H1 (cell line): ENCODE measurements around the gene CHMP1B. TPM values are rescaled to one million over a fixed set of nuclear protein-coding genes. Genes with fewer than 3 reads are reported as not detected.

Experiments used
- CTCF ChIA-PET: fragments of 300-600 bp; sonication (Branson Sonifier 250); formaldehyde crosslinking; loops from one replicate; lab custom pipeline; 2021; ENCODE audit not compliant: partially characterized antibody; lab: Charles Lee
- POLR2A ChIA-PET: fragments of 300-600 bp; sonication (Branson Sonifier 250); formaldehyde crosslinking; loops from one replicate; lab custom pipeline; 2021; ENCODE audit warnings: inconsistent platforms; ENCODE audit not compliant: partially characterized antibody; lab: Charles Lee
- DNase-seq, 2 experiments: peaks; one replicate each; pipeline versions ENCODE4 v3.0.0 to v3.0.0-alpha.2; 2010 to 2022; ENCODE audit warnings: low spot score in 2 of 2, low read depth in 1 of 2, mixed read lengths in 1 of 2
- FAIRE-seq: peaks from 2 replicates; lab custom pipeline; 2011; peaks lifted over from hg19 to GRCh38; lab: Jason Lieb, UNC
- H2AFZ ChIP-seq: 2 replicates; pipeline ENCODE4 v1.8.1; 2012; ENCODE audit warnings: low read length, inconsistent platforms
- H2AK5ac ChIP-seq: 2 replicates; pipeline ENCODE4 v1.6.1; 2013; ENCODE audit warnings: low read depth, low read length
- H2BK120ac ChIP-seq: replicated peaks from 2 replicates; pipeline ENCODE3; 2013; ENCODE audit warnings: low read depth, low read length, inconsistent platforms
- H2BK12ac ChIP-seq: 2 replicates; pipeline ENCODE4 v1.6.1; 2013; ENCODE audit warnings: low read depth, low read length
- H2BK15ac ChIP-seq: 2 replicates; pipeline ENCODE4 v1.6.1; 2013; ENCODE audit warnings: low read length
- H2BK20ac ChIP-seq: 2 replicates; pipeline ENCODE4 v1.6.1; 2013; ENCODE audit warnings: low read length
- H2BK5ac ChIP-seq: 2 replicates; pipeline ENCODE4 v1.6.1; 2013; ENCODE audit warnings: low read depth, low read length
- H3K14ac ChIP-seq: 2 replicates; pipeline ENCODE4 v1.6.1; 2013; ENCODE audit warnings: inconsistent platforms; ENCODE audit not compliant: insufficient read length
- H3K18ac ChIP-seq: 2 replicates; pipeline ENCODE4 v1.6.1; 2013; ENCODE audit warnings: low read length; ENCODE audit errors: extremely low read depth
- H3K23ac ChIP-seq: 2 replicates; pipeline ENCODE4 v1.6.1; 2013; ENCODE audit warnings: inconsistent platforms; ENCODE audit not compliant: insufficient read length
- H3K23me2 ChIP-seq: 2 replicates; pipeline ENCODE4 v1.6.1; 2013; ENCODE audit warnings: low read depth, low read length
- H3K27ac ChIP-seq: 2 replicates; pipeline ENCODE4 v1.6.1; 2011; ENCODE audit warnings: low read depth, low read length, inconsistent platforms
- H3K27me3 ChIP-seq, 4 experiments: replicated peaks in 1 of 4; 1 replicate in 1 of 4; 2 replicates in 3 of 4; pipeline versions ENCODE4 v1.6.1 to v1.8.1; 2011 to 2013; ENCODE audit warnings: low read length in 3 of 4, mild to moderate bottlenecking in 3 of 4, inconsistent platforms in 2 of 4, mixed read lengths in 2 of 4, moderate library complexity in 1 of 4; ENCODE audit not compliant: control insufficient read depth in 3 of 4, insufficient read depth in 3 of 4; ENCODE audit errors: extremely low read depth in 1 of 4
- H3K36me3 ChIP-seq, 4 experiments: 2 replicates each; pipeline versions ENCODE4 v1.6.1 to v1.8.1; 2011 to 2013; ENCODE audit warnings: mild to moderate bottlenecking in 4 of 4, low read length in 3 of 4, moderate library complexity in 2 of 4, control low read depth in 1 of 4, inconsistent platforms in 1 of 4; ENCODE audit not compliant: insufficient read depth in 4 of 4, control insufficient read depth in 2 of 4
- H3K4ac ChIP-seq: replicated peaks from 2 replicates; pipeline ENCODE3; 2013; ENCODE audit warnings: low read length, low read depth, mixed read lengths, inconsistent platforms; ENCODE audit not compliant: insufficient read length
- H3K4me1 ChIP-seq, 4 experiments: replicated peaks in 1 of 4; 1 replicate in 1 of 4; 2 replicates in 3 of 4; pipeline versions ENCODE4 v1.6.1 to v1.8.1; 2011 to 2013; ENCODE audit warnings: low read length in 3 of 4, inconsistent platforms in 2 of 4, mixed read lengths in 1 of 4; ENCODE audit not compliant: insufficient read depth in 4 of 4, control insufficient read depth in 3 of 4
- H3K4me2 ChIP-seq, 2 experiments: 2 replicates each; pipeline versions ENCODE4 v1.6.1 to v1.8.1; 2011 to 2013; ENCODE audit warnings: low read depth in 2 of 2, low read length in 2 of 2, control low read depth in 1 of 2, inconsistent platforms in 1 of 2, mild to moderate bottlenecking in 1 of 2; ENCODE audit not compliant: insufficient read depth in 1 of 2
- H3K4me3 ChIP-seq, 4 experiments: fragments of 200-600, 300-600 bp in 1 of 4; sonication (generic), shearing (Covaris generic), sonication (Bioruptor Twin) in 1 of 4; 2 replicates each; pipeline versions ENCODE4 v1.5.1 to v1.8.1; 2011 to 2016; ENCODE audit warnings: low read length in 4 of 4, low read depth in 3 of 4, control low read depth in 2 of 4, inconsistent platforms in 2 of 4, mild to moderate bottlenecking in 2 of 4, mixed read lengths in 1 of 4, moderate library complexity in 1 of 4; ENCODE audit not compliant: insufficient read depth in 2 of 4; ENCODE audit errors: extremely low read depth in 1 of 4
- H3K56ac ChIP-seq: replicated peaks from 2 replicates; pipeline ENCODE3; 2013; ENCODE audit warnings: low read depth, mild to moderate bottlenecking, mixed read lengths, low read length, inconsistent platforms; ENCODE audit not compliant: insufficient read length
- H3K79me1 ChIP-seq: 2 replicates; pipeline ENCODE4 v1.6.1; 2013; ENCODE audit warnings: low read depth, low read length, control low read depth
- H3K79me2 ChIP-seq, 2 experiments: 2 replicates each; pipeline versions ENCODE4 v1.6.1 to v1.8.1; 2012 to 2013; ENCODE audit warnings: low read length in 2 of 2, mild to moderate bottlenecking in 2 of 2, inconsistent platforms in 1 of 2; ENCODE audit not compliant: insufficient read depth in 2 of 2, control insufficient read depth in 1 of 2
- H3K9ac ChIP-seq, 4 experiments: replicated peaks in 1 of 4; 1 replicate in 1 of 4; 2 replicates in 3 of 4; pipeline versions ENCODE4 v1.6.1 to v1.8.1; 2011 to 2013; ENCODE audit warnings: low read depth in 3 of 4, low read length in 3 of 4, control low read depth in 2 of 4, mild to moderate bottlenecking in 2 of 4, moderate library complexity in 2 of 4, inconsistent platforms in 1 of 4; ENCODE audit errors: extremely low read depth in 1 of 4
- H3K9me3 ChIP-seq, 2 experiments: 2 replicates each; pipeline versions ENCODE4 v1.6.1 to v1.8.1; 2012 to 2013; ENCODE audit warnings: mild to moderate bottlenecking in 2 of 2, moderate library complexity in 2 of 2, control low read depth in 1 of 2, inconsistent platforms in 1 of 2, low read depth in 1 of 2, low read length in 1 of 2, mixed read lengths in 1 of 2; ENCODE audit not compliant: insufficient read depth in 2 of 2
- H4K20me1 ChIP-seq, 2 experiments: replicated peaks in 1 of 2; 2 replicates each; pipeline versions ENCODE3 to v1.8.1; 2011 to 2013; ENCODE audit warnings: inconsistent platforms in 2 of 2, low read length in 2 of 2, mild to moderate bottlenecking in 1 of 2; ENCODE audit not compliant: insufficient read depth in 2 of 2, control insufficient read depth in 1 of 2
- H4K5ac ChIP-seq: 2 replicates; pipeline ENCODE4 v1.6.1; 2013; ENCODE audit warnings: low read length, low read depth, mixed read lengths, inconsistent platforms; ENCODE audit not compliant: insufficient read length
- H4K8ac ChIP-seq: 2 replicates; pipeline ENCODE4 v1.8.0; 2013; ENCODE audit warnings: mild to moderate bottlenecking, moderate library complexity, low read length, inconsistent platforms; ENCODE audit not compliant: insufficient read depth; ENCODE audit errors: extremely low read depth
- H4K91ac ChIP-seq: replicated peaks from 2 replicates; pipeline ENCODE3; 2013; ENCODE audit warnings: low read length, mixed read lengths, inconsistent platforms; ENCODE audit not compliant: insufficient read length
- BCL11A ChIP-seq, 2 experiments: IDR thresholded peaks; one replicate each; pipeline ENCODE4 v1.6.1; 2011; ENCODE audit warnings: low read depth in 2 of 2, low read length in 2 of 2, mild to moderate bottlenecking in 2 of 2
- CBX8 ChIP-seq: fragments of 300-800, 300-1000 bp; sonication (generic); IDR thresholded peaks from 2 replicates; pipeline ENCODE4 v1.7.1; 2016; ENCODE audit warnings: low read depth, low read length, borderline replicate concordance
- GABPA ChIP-seq: IDR thresholded peaks from 2 replicates; pipeline ENCODE4 v1.6.1; 2011; ENCODE audit warnings: mild to moderate bottlenecking, low read length, moderate library complexity, borderline replicate concordance; ENCODE audit not compliant: insufficient read depth
- POU5F1 ChIP-seq: IDR thresholded peaks from 2 replicates; pipeline ENCODE4 v1.6.1; 2011; ENCODE audit warnings: low read depth, mild to moderate bottlenecking, low read length, moderate library complexity
- SP2 ChIP-seq: IDR thresholded peaks from 2 replicates; pipeline ENCODE4 v1.6.1; 2012; ENCODE audit warnings: mild to moderate bottlenecking, low read length, inconsistent platforms
- WGBS, 2 experiments: shearing (Covaris generic) in 1 of 2; methylation state at CpG; one replicate each; pipeline versions ENCODE4 v1.1.6 to v1.1.7; 2013 to 2015; ENCODE audit warnings: low lambda C conversion rate in 2 of 2, mixed read lengths in 2 of 2, inconsistent platforms in 1 of 2, low coverage in 1 of 2, missing lambda C conversion rate in 1 of 2; ENCODE audit not compliant: insufficient replicate concordance in 2 of 2, insufficient coverage in 1 of 2, insufficient read length in 1 of 2; ENCODE audit errors: extremely low coverage in 1 of 2, missing lambda C conversion rate in 1 of 2; 5-methylcytosine and 5-hydroxymethylcytosine counted together
- polyA plus RNA-seq, 7 experiments: library from polyadenylated mRNA; depleted of rRNA in 3 of 7; stranded (reverse) in 5 of 7; unstranded in 2 of 7; fragments of >200 nt in 5 of 7; fragments of 200-250 nt in 2 of 7; gene quantifications; 1 replicate in 5 of 7; 2 replicates in 1 of 7; 4 replicates in 1 of 7; pipeline versions ENCODE4 v1.2.1 to v1.2.3, GENCODE V29; 2011 to 2013; ENCODE audit warnings: missing spikeins in 2 of 7, mixed read lengths in 2 of 7
- total RNA-seq: library from RNA; stranded (reverse); fragmentation: NEBNext Ultra II Directional; extraction: Animal tissue kit (Norgen Biotek cat#: 25700); gene quantifications from 2 replicates; pipeline ENCODE4 v1.2.1, GENCODE V29; 2021

Gene CHMP1B
- total and polyA plus RNA-seq, 2 of the 8 experiments (the other 6 are each of a cell fraction or from before 2014, with no cell fraction given) = 30.5 to 43.2 TPM

- Histone ChIP-seq H3K79me2 (no peaks in the 10 kb centered on the region), H2BK5ac (no peak overlapping the region), H3K4me2 (no peak overlapping the region), H2BK12ac (no peak overlapping the region), H3K4me1 (peaks cover 0 to 3% (median 0%) of the 10 kb centered on the region in 4 experiments; a peak in 2 of 7 replicates), H3K4me3 (no peak overlapping the region), H4K8ac (no peak overlapping the region), H2BK120ac (no peak overlapping the region), H4K5ac (no peak overlapping the region), H3K18ac (no peak overlapping the region), H3K36me3 (peaks cover 0 to 12% (median 0%) of the 10 kb centered on the region in 4 experiments; a peak in 1 of 8 replicates), H3K56ac (no peak overlapping the region), H2BK15ac (no peak overlapping the region), H3K27me3 (no peaks in the 10 kb centered on the region), H2AK5ac (no peak overlapping the region), H3K4ac (no peak overlapping the region), H3K23me2 (no peaks in the 10 kb centered on the region), H4K20me1 (no peaks in the 10 kb centered on the region), H2AFZ (no peak overlapping the region), H3K27ac (no peak overlapping the region), H2BK20ac (no peak overlapping the region), H3K23ac (no peak overlapping the region), H3K79me1 (no peaks in the 10 kb centered on the region; the same call in 1 of the 2 replicates), H3K14ac (no peak overlapping the region), H3K9ac (no peak overlapping the region), H4K91ac (no peak overlapping the region), H3K9me3 (peaks cover 3 to 6% of the 10 kb centered on the region in 2 experiments; a peak in 1 of 4 replicates)
- FAIRE-seq (no peak), DNase-seq (no peak)
- TF ChIP-seq SP2 (no peak), GABPA (no peak), POU5F1 (no peak), BCL11A (IDR thresholded peaks at IDR 0.05; ENCODE audit: low read depth in 2 of 2, low read length in 2 of 2) (no peak), CBX8 (no peak)
- WGBS, 2 experiments = 85% methylated on average over 5 of the region's 5 CpGs; no CpG with 5 or more reads in 1 of the 2 experiments
- POLR2A ChIA-PET = no interaction called here
- CTCF ChIA-PET = interaction anchor here (0.6 to 2.9 kb wide), 13 partner anchors 9 to 353 kb away, joined by 3 to 8 read pairs (median 4); no protein-coding TSS in a partner anchor
Measured at GRCh38 chr18:11871501-11871900, 20.3 kb downstream of the CHMP1B start.
